ENCODE results near the gene ARHGEF37.

Gene ARHGEF37

GRCh38 chr5:149614034-149614907 is 33.0 kb downstream of the ARHGEF37 start:
- Histone ChIP-seq H3K79me1 (replicated peaks; ENCODE audit: low read length, poor library complexity, severe bottlenecking) (no peaks in the 10 kb centered on the region), H3K4me2 (ENCODE audit: low read length, poor library complexity, severe bottlenecking) (no peak overlapping the region), H2BK5ac (ENCODE audit: low read depth, low read length, poor library complexity, severe bottlenecking) (no peak overlapping the region), H3K14ac (ENCODE audit: low read length in 2 of 2) (no peak overlapping the region), H3K4me3 (ENCODE audit: insufficient read depth in 1 of 2, low read depth in 1 of 2, low read length in 2 of 2) (no peak overlapping the region), H3K18ac (ENCODE audit: low read depth in 1 of 2, low read length in 2 of 2) (no peak overlapping the region), H2BK12ac (ENCODE audit: low read length in 2 of 2) (no peak overlapping the region), H2AFZ (ENCODE audit: low read depth, low read length) (no peak overlapping the region), H4K8ac (ENCODE audit: low read length) (no peak overlapping the region), H3K23ac (ENCODE audit: low read length in 2 of 2) (no peak overlapping the region), H3K4ac (ENCODE audit: low read depth in 1 of 2, low read length in 2 of 2) (no peak overlapping the region), H2BK120ac (ENCODE audit: low read depth, low read length) (no peak overlapping the region), H2BK15ac (ENCODE audit: low read depth, poor library complexity, severe bottlenecking) (no peak overlapping the region), H3K27me3 (ENCODE audit: control insufficient read depth in 1 of 2, insufficient read depth in 1 of 2, low read length in 2 of 2) (no peaks in the 10 kb centered on the region), H4K91ac (ENCODE audit: low read length) (no peak overlapping the region), H3K27ac (ENCODE audit: low read length, poor library complexity, severe bottlenecking) (no peak overlapping the region), H3K4me1 (ENCODE audit: control insufficient read depth, insufficient read depth, low read depth, low read length) (peaks cover 11% of the 10 kb centered on the region), H3K9ac (ENCODE audit: low read length) (no peak overlapping the region), H3K9me3 (ENCODE audit: control insufficient read depth, low read length) (no peaks in the 10 kb centered on the region), H3K36me3 (ENCODE audit: control insufficient read depth in 1 of 2, insufficient read depth in 2 of 2, low read depth in 1 of 2, low read length in 2 of 2) (peaks cover 0 to 39% of the 10 kb centered on the region in 2 experiments), H2AK5ac (ENCODE audit: low read length, severe bottlenecking) (no peak overlapping the region)
- no peak for DNase-seq
- WGBS = 93% methylated on average over 8 of the region's 8 CpGs

GRCh38 chr5:149615976-149616375 is 34.7 kb downstream of the ARHGEF37 start:
- Histone ChIP-seq H3K9me3 (ENCODE audit: control insufficient read depth, low read length) (no peaks in the 10 kb centered on the region), H2AFZ (ENCODE audit: low read depth, low read length) (no peak overlapping the region), H3K18ac (ENCODE audit: low read depth in 1 of 2, low read length in 2 of 2) (peak overlapping the region in 1 of 2 experiments; percentile 46), H3K27me3 (ENCODE audit: control insufficient read depth in 1 of 2, insufficient read depth in 1 of 2, low read length in 2 of 2) (no peaks in the 10 kb centered on the region), H3K4me2 (ENCODE audit: low read length, poor library complexity, severe bottlenecking) (no peak overlapping the region), H3K4ac (ENCODE audit: low read depth in 1 of 2, low read length in 2 of 2) (no peak overlapping the region), H2BK15ac (ENCODE audit: low read depth, poor library complexity, severe bottlenecking) (no peak overlapping the region), H3K14ac (ENCODE audit: low read length in 2 of 2) (no peak overlapping the region), H3K36me3 (ENCODE audit: control insufficient read depth in 1 of 2, insufficient read depth in 2 of 2, low read depth in 1 of 2, low read length in 2 of 2) (peaks cover 0 to 29% of the 10 kb centered on the region in 2 experiments), H3K9ac (ENCODE audit: low read length) (no peak overlapping the region), H4K91ac (ENCODE audit: low read length) (no peak overlapping the region), H3K79me1 (replicated peaks; ENCODE audit: low read length, poor library complexity, severe bottlenecking) (no peaks in the 10 kb centered on the region), H3K4me1 (ENCODE audit: control insufficient read depth, insufficient read depth, low read depth, low read length) (peaks cover 11% of the 10 kb centered on the region), H2BK12ac (ENCODE audit: low read length in 2 of 2) (no peak overlapping the region), H2BK120ac (ENCODE audit: low read depth, low read length) (no peak overlapping the region), H3K23ac (ENCODE audit: low read length in 2 of 2) (no peak overlapping the region), H2BK5ac (ENCODE audit: low read depth, low read length, poor library complexity, severe bottlenecking) (no peak overlapping the region), H3K27ac (ENCODE audit: low read length, poor library complexity, severe bottlenecking) (no peak overlapping the region), H4K8ac (ENCODE audit: low read length) (no peak overlapping the region), H2AK5ac (ENCODE audit: low read length, severe bottlenecking) (no peak overlapping the region), H3K4me3 (ENCODE audit: insufficient read depth in 1 of 2, low read depth in 1 of 2, low read length in 2 of 2) (no peak overlapping the region)
- WGBS = 76% methylated on average over 5 of the region's 5 CpGs
- DNase-seq = no peak

- Histone ChIP-seq H3K4me3 (ENCODE audit: insufficient read depth in 1 of 2, low read depth in 1 of 2, low read length in 2 of 2) (no peak overlapping the region), H3K4ac (ENCODE audit: low read depth in 1 of 2, low read length in 2 of 2) (no peak overlapping the region), H4K91ac (ENCODE audit: low read length) (no peak overlapping the region), H2BK120ac (ENCODE audit: low read depth, low read length) (no peak overlapping the region), H3K79me1 (replicated peaks; ENCODE audit: low read length, poor library complexity, severe bottlenecking) (no peaks in the 10 kb centered on the region), H3K9me3 (ENCODE audit: control insufficient read depth, low read length) (no peaks in the 10 kb centered on the region), H2BK5ac (ENCODE audit: low read depth, low read length, poor library complexity, severe bottlenecking) (no peak overlapping the region), H3K4me2 (ENCODE audit: low read length, poor library complexity, severe bottlenecking) (no peak overlapping the region), H2BK12ac (ENCODE audit: low read length in 2 of 2) (no peak overlapping the region), H2BK15ac (ENCODE audit: low read depth, poor library complexity, severe bottlenecking) (no peak overlapping the region), H3K14ac (ENCODE audit: low read length in 2 of 2) (no peak overlapping the region), H2AK5ac (ENCODE audit: low read length, severe bottlenecking) (no peak overlapping the region), H4K8ac (ENCODE audit: low read length) (no peak overlapping the region), H3K27ac (ENCODE audit: low read length, poor library complexity, severe bottlenecking) (no peak overlapping the region), H3K18ac (ENCODE audit: low read depth in 1 of 2, low read length in 2 of 2) (no peak overlapping the region), H3K36me3 (ENCODE audit: control insufficient read depth in 1 of 2, insufficient read depth in 2 of 2, low read depth in 1 of 2, low read length in 2 of 2) (peaks cover 0 to 33% of the 10 kb centered on the region in 2 experiments), H3K23ac (ENCODE audit: low read length in 2 of 2) (no peak overlapping the region), H3K4me1 (ENCODE audit: control insufficient read depth, insufficient read depth, low read depth, low read length) (peaks cover 11% of the 10 kb centered on the region), H3K27me3 (ENCODE audit: control insufficient read depth in 1 of 2, insufficient read depth in 1 of 2, low read length in 2 of 2) (peaks cover 0 to 3% of the 10 kb centered on the region in 2 experiments), H2AFZ (ENCODE audit: low read depth, low read length) (no peak overlapping the region), H3K9ac (ENCODE audit: low read length) (no peak overlapping the region)
- DNase-seq = no peak
- WGBS = 92% methylated on average over 3 of the region's 3 CpGs
Observed at GRCh38 chr5:149616727-149617285, 35.5 kb downstream of the ARHGEF37 start.

- Histone ChIP-seq H2BK15ac (ENCODE audit: low read depth, poor library complexity, severe bottlenecking) (peak overlapping the region; percentile 6), H3K9me3 (ENCODE audit: control insufficient read depth, low read length) (no peaks in the 10 kb centered on the region), H3K23ac (ENCODE audit: low read length in 2 of 2) (peak overlapping the region in 1 of 2 experiments; percentile 46), H2AFZ (ENCODE audit: low read depth, low read length) (no peak overlapping the region), H3K4me2 (ENCODE audit: low read length, poor library complexity, severe bottlenecking) (no peak overlapping the region), H3K27ac (ENCODE audit: low read length, poor library complexity, severe bottlenecking) (peak overlapping the region; percentile 23), H3K27me3 (ENCODE audit: control insufficient read depth in 1 of 2, insufficient read depth in 1 of 2, low read length in 2 of 2) (peaks cover 0 to 8% of the 10 kb centered on the region in 2 experiments), H3K14ac (ENCODE audit: low read length in 2 of 2) (no peak overlapping the region), H3K79me1 (replicated peaks; ENCODE audit: low read length, poor library complexity, severe bottlenecking) (no peaks in the 10 kb centered on the region), H3K4me1 (ENCODE audit: control insufficient read depth, insufficient read depth, low read depth, low read length) (peaks cover 11% of the 10 kb centered on the region), H2AK5ac (ENCODE audit: low read length, severe bottlenecking) (peak overlapping the region; percentile 5), H3K4me3 (ENCODE audit: insufficient read depth in 1 of 2, low read depth in 1 of 2, low read length in 2 of 2) (no peak overlapping the region), H2BK12ac (ENCODE audit: low read length in 2 of 2) (no peak overlapping the region), H3K9ac (ENCODE audit: low read length) (no peak overlapping the region), H4K8ac (ENCODE audit: low read length) (peak overlapping the region; percentile 1), H4K91ac (ENCODE audit: low read length) (no peak overlapping the region), H3K36me3 (ENCODE audit: control insufficient read depth in 1 of 2, insufficient read depth in 2 of 2, low read depth in 1 of 2, low read length in 2 of 2) (peaks cover 0 to 37% of the 10 kb centered on the region in 2 experiments), H2BK120ac (ENCODE audit: low read depth, low read length) (no peak overlapping the region), H3K18ac (ENCODE audit: low read depth in 1 of 2, low read length in 2 of 2) (no peak overlapping the region), H2BK5ac (ENCODE audit: low read depth, low read length, poor library complexity, severe bottlenecking) (no peak overlapping the region), H3K4ac (ENCODE audit: low read depth in 1 of 2, low read length in 2 of 2) (peak overlapping the region in 1 of 2 experiments; percentile 76)
- 91% methylated on average over 12 of the region's 12 CpGs for WGBS
- DNase-seq = no peak
Observed at GRCh38 chr5:149617760-149618306, 36.5 kb downstream of the ARHGEF37 start.

Measured in mesenchymal stem cell (in vitro differentiated cells and primary cell).